Kidney (tissue), 14 donors: ENCODE results near the gene SLC45A3. TPM values are rescaled to one million over a fixed set of nuclear protein-coding genes. Genes with fewer than 3 reads are reported as not detected.

Experiments
- DNase-seq, 5 donors: peaks; one replicate each; pipeline ENCODE4 v3.0.0-alpha.2; 2013 to 2020
- FAIRE-seq: peaks from 2 replicates; lab custom pipeline; 2012; peaks lifted over from hg19 to GRCh38; lab: Jason Lieb, UNC
- H3K27ac ChIP-seq, 2 donors: one replicate each; pipeline ENCODE4 v1.7.0; 2013; ENCODE audit warnings: low read depth in 2 of 2, low read length in 2 of 2, inconsistent platforms in 1 of 2
- H3K27me3 ChIP-seq: one replicate; pipeline ENCODE4 v1.7.1; 2013; ENCODE audit warnings: low read length, inconsistent platforms; ENCODE audit not compliant: control insufficient read depth, insufficient read depth
- H3K36me3 ChIP-seq, 3 donors: one replicate each; pipeline versions ENCODE4 v1.7.0 to v1.7.1; 2013; ENCODE audit warnings: low read length in 3 of 3, control low read depth in 1 of 3, inconsistent platforms in 1 of 3; ENCODE audit not compliant: insufficient read depth in 3 of 3, control insufficient read depth in 2 of 3
- H3K4me1 ChIP-seq, 3 donors: one replicate each; pipeline versions ENCODE4 v1.7.0 to v1.7.1; 2013; ENCODE audit warnings: low read length in 3 of 3, inconsistent platforms in 1 of 3, low read depth in 1 of 3; ENCODE audit not compliant: control insufficient read depth in 2 of 3, insufficient read depth in 2 of 3
- H3K4me3 ChIP-seq, 3 donors: one replicate each; pipeline versions ENCODE4 v1.7.0 to v1.8.1; 2013; ENCODE audit warnings: low read length in 3 of 3, control low read depth in 1 of 3, inconsistent platforms in 1 of 3
- H3K9ac ChIP-seq, 3 donors: one replicate each; pipeline versions ENCODE4 v1.7.0 to v1.7.1; 2013; ENCODE audit warnings: low read length in 3 of 3, control low read depth in 1 of 3, inconsistent platforms in 1 of 3
- H3K9me3 ChIP-seq, 3 donors: one replicate each; pipeline versions ENCODE4 v1.7.0 to v1.7.1; 2013; ENCODE audit warnings: low read length in 3 of 3, control low read depth in 1 of 3, inconsistent platforms in 1 of 3; ENCODE audit not compliant: control insufficient read depth in 2 of 3, insufficient read depth in 1 of 3
- CTCF ChIP-seq: IDR thresholded peaks from 3 replicates; pipeline ENCODE4 v1.5.1; 2012; ENCODE audit warnings: mild to moderate bottlenecking, moderate library complexity, borderline replicate concordance; ENCODE audit not compliant: insufficient read depth; ENCODE audit errors: extremely low read depth
- intact Hi-C: fragments of 100-400 bp; cut with DNase I; formaldehyde crosslinking; loops from one replicate; pipeline ENCODE4 v1.11.1; 2022
- polyA plus RNA-seq: library from polyadenylated mRNA; stranded (reverse); fragments of 350-450 nt; fragmentation: Illumina TruSeq; extraction: RNeasy Lipid Tissue Mini Kit (QIAGEN cat#74804); gene quantifications from one replicate; pipeline ENCODE4 v1.2.3, GENCODE V29; 2014; ENCODE audit warnings: low read depth, low replicate concordance; ENCODE audit not compliant: insufficient read depth
- total RNA-seq: library from RNA; stranded (reverse); fragmentation: NEBNext Ultra II Directional; extraction: Animal tissue kit (Norgen Biotek cat#: 25700); gene quantifications from one replicate; pipeline ENCODE4 v1.2.1, GENCODE V29; 2021
- donor health status: control.
- donor health status: control.
- donor health status: control.
- donor health status: control.
- donor health status: control.
- donor health status: DM: yes; HTN: yes; CAD: no.
- donor health status: Normal renal cell carcinoma (clear cell type).

Gene SLC45A3
- total and polyA plus RNA-seq, 2 donors from 2014 or later = 6.8 to 7.2 TPM

DNA sequence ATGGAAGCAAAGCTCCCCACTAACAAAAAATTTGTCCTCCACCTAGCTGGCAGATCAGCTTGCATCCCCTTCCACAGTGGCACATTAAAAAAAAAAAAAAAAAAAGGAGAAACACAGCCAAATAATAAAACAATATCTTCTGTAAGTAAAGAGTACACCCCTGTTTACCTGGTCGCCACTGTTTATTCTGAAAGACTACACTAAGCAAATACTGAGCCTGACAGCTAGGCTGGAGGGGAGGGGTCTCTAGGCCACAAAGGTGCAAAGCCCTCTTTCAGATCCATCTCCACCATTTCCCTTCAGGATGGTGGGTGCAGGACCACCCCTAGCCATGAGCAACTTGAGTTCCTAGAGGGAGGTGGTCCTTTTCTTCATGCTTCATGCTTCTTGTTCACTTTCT is 22.8 kb upstream of the SLC45A3 start:
- Histone ChIP-seq H3K27ac (no peak overlapping the region), H3K4me1 (peaks cover 0 to 10% (median 7%) of the 10 kb centered on the region in 3 donors), H3K4me3 (no peak overlapping the region), H3K27me3 (no peaks in the 10 kb centered on the region), H3K36me3 (peaks cover 0 to 3% (median 0%) of the 10 kb centered on the region in 3 donors), H3K9me3 (no peaks in the 10 kb centered on the region), H3K9ac (no peak overlapping the region)
- intact Hi-C loops = no loop called here
- no peak for TF ChIP-seq CTCF
- FAIRE-seq = no peak
- no peak for DNase-seq

DNA sequence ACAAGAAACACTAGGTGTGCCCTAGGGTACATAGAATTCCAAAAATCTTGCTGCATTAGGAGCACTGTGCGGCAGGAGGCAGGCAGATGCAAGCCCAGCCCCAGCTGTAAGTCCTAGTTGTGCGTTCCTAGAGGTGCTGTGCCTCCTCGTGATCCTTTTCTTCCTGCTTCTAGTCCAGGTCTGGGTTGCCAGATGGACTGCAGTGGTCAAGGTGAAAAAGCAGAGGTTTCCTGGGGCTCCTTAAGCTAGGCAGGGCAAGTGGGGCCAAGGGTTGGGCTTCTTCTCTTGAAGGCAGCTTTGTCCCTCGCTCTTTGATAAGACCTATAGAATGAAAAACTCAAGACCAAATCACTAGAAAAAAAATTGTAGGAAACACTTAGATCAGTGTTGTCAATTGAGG is 21.6 kb upstream of the SLC45A3 start:
- Histone ChIP-seq H3K9me3 (no peaks in the 10 kb centered on the region), H3K36me3 (peaks cover 0 to 3% (median 0%) of the 10 kb centered on the region in 3 donors), H3K27ac (no peak overlapping the region), H3K27me3 (no peaks in the 10 kb centered on the region), H3K4me1 (peaks cover 0 to 5% (median 2%) of the 10 kb centered on the region in 3 donors), H3K9ac (no peak overlapping the region), H3K4me3 (no peak overlapping the region)
- TF ChIP-seq CTCF = no peak
- FAIRE-seq = no peak
- intact Hi-C loops = no loop called here
- no peak for DNase-seq

- intact Hi-C loops = no loop called here
- no peak overlapping the region for H3K27ac ChIP-seq
These were observed 21.1 kb upstream of the SLC45A3 start for GRCh38 chr1:205701420-205701819.

More at GRCh38 chr1:205701420-205701819, 21.1 kb upstream of the SLC45A3 start:
- FAIRE-seq (no peak), DNase-seq (no peak)
- Histone ChIP-seq H3K4me1 (peaks cover 0 to 2% (median under 1%) of the 10 kb centered on the region in 3 donors), H3K9me3 (no peaks in the 10 kb centered on the region), H3K27me3 (no peaks in the 10 kb centered on the region), H3K9ac (no peak overlapping the region), H3K36me3 (peaks cover 0 to 3% (median 0%) of the 10 kb centered on the region in 3 donors), H3K4me3 (no peak overlapping the region)
- TF ChIP-seq CTCF = no peak
